Measurements from ENCODE around the gene LRP5. TPM values are rescaled to one million over a fixed set of nuclear protein-coding genes. Genes with fewer than 3 reads are reported as not detected.

The LRP5 gene
- total and polyA plus RNA-seq, 9 of the 15 experiments (the other 6 are each of a cell fraction or from before 2014, with no cell fraction given), result 0.48 to 44.2 (median 13.5) TPM

GRCh38 chr11:68414496-68415221, 102.3 kb downstream of the LRP5 start:
- 93% methylated on average over 19 of the region's 19 CpGs for WGBS (ENCODE audit: insufficient coverage, low coverage, missing lambda C conversion rate)
- Histone ChIP-seq H3K4me1 (replicated peaks in 1 of 2; ENCODE audit: control insufficient read depth in 2 of 2, insufficient read depth in 2 of 2, low read length in 2 of 2) (peaks cover 0 to 5% of the 10 kb centered on the region in 2 experiments; a peak in 2 of 5 replicates), H3K36me3 (ENCODE audit: control insufficient read depth, insufficient read depth, low read length) (peaks cover 77% of the 10 kb centered on the region; the same call in 2 of the 3 replicates), H3K9ac (ENCODE audit: insufficient read depth in 1 of 2, low read depth in 2 of 2, low read length in 2 of 2) (no peak overlapping the region; a peak in 1 of 4 replicates), H3K9me3 (replicated peaks; ENCODE audit: control insufficient read depth, insufficient read depth, low read depth, low read length) (no peaks in the 10 kb centered on the region), H3K4me3 (no peak overlapping the region), H3K27ac (ENCODE audit: extremely low read depth, low read depth, low read length) (no peak overlapping the region), H2AFZ (ENCODE audit: low read depth, low read length) (no peak overlapping the region), H4K20me1 (replicated peaks; ENCODE audit: control insufficient read depth, insufficient read depth, low read length) (no peaks in the 10 kb centered on the region), H3K27me3 (ENCODE audit: control insufficient read depth in 2 of 2, insufficient read depth in 2 of 2, low read length in 2 of 2) (no peaks in the 10 kb centered on the region), H3K79me2 (ENCODE audit: control insufficient read depth, insufficient read depth, low read length) (no peaks in the 10 kb centered on the region), H3K9me1 (ENCODE audit: control insufficient read depth, insufficient read depth, low read length) (no peaks in the 10 kb centered on the region), H3K4me2 (ENCODE audit: insufficient read depth, low read length) (no peak overlapping the region)
- TF ChIP-seq NFE2 (IDR thresholded peaks at IDR 0.05; ENCODE audit: low read depth), result no peak
- TF ChIP-seq MTA2 (IDR thresholded peaks at IDR 0.05; ENCODE audit: low read depth), result no peak
- TF ChIP-seq MEF2D (tag; conservative IDR thresholded peaks at IDR 0.05; ENCODE audit: low read depth), result no peak
- no peak for TF ChIP-seq CHCHD3 (CRISPR knock-in tag; IDR thresholded peaks at IDR 0.05)
- TF ChIP-seq AFF4 (CRISPR knock-in tag; IDR thresholded peaks at IDR 0.05), result no peak
- no peak for TF ChIP-seq ETV6 (IDR thresholded peaks at IDR 0.05; ENCODE audit: borderline replicate concordance in 1 of 2, low read depth in 2 of 2, low read length in 1 of 2)
- TF ChIP-seq ETV6 (CRISPR knock-in tag; IDR thresholded peaks at IDR 0.05; ENCODE audit: borderline replicate concordance), result no peak
- no peak for TF ChIP-seq TCF7 (IDR thresholded peaks at IDR 0.05; ENCODE audit: borderline replicate concordance)
- no peak for TF ChIP-seq CHD1 (IDR thresholded peaks at IDR 0.05; ENCODE audit: low read length)
- TF ChIP-seq HNRNPLL (IDR thresholded peaks at IDR 0.05; ENCODE audit: low read depth, low read length, poor library complexity, severe bottlenecking), result no peak
- no peak for TF ChIP-seq NFYB (IDR thresholded peaks at IDR 0.05; ENCODE audit: extremely low read depth, insufficient read length)
- TF ChIP-seq IRF2 (CRISPR knock-in tag; IDR thresholded peaks at IDR 0.05), result no peak
- no peak for TF ChIP-seq DPF2 (IDR thresholded peaks at IDR 0.05)
- no peak for TF ChIP-seq ZNF212 (CRISPR knock-in tag; IDR thresholded peaks at IDR 0.05)
- no peak for TF ChIP-seq IRF9 (tag; IDR thresholded peaks at IDR 0.05)
- no peak for TF ChIP-seq BHLHE40 (IDR thresholded peaks at IDR 0.05; ENCODE audit: low read length)
- in situ Hi-C loops (cut with MboI) (no loop called here), intact Hi-C loops (cut with micrococcal nuclease) (no loop called here)
- DNase-seq (ENCODE audit: extremely low read depth in 1 of 4, low spot score in 3 of 4) (no peak), ATAC-seq (no peak), FAIRE-seq (no peak)
- ChIA-PET CTCF (ENCODE audit: low intra/inter-chr PET ratio) (no interaction called here), POLR2A (interaction anchor here (0.6 kb wide), 1 partner anchor 23 kb away, joined by 3 read pairs; no protein-coding TSS in a partner anchor)
- no TSS peak for BruUV-seq (replicated peaks)

Data from K562 (cell line).